Thymus (tissue), 11 donors: ENCODE measurements around the gene GTPBP6. TPM values are rescaled to one million over a fixed set of nuclear protein-coding genes. Genes with fewer than 3 reads are reported as not detected.
"Not testable (repeated sequence)": the region's sequence is repeated elsewhere in the genome, so short reads cannot be mapped to it uniquely, and the experiment has no call there.

Experiments
- DNase-seq, 9 donors: peaks; one replicate each; pipeline ENCODE4 v3.0.0-alpha.2; 2013; ENCODE audit warnings: low spot score in 9 of 9, low read depth in 6 of 9, missing footprints in 1 of 9
- H3K27ac ChIP-seq, 2 donors: one replicate each; pipeline ENCODE4 v1.5.1; 2013; ENCODE audit warnings: control low read depth in 1 of 2, low read depth in 1 of 2, low read length in 1 of 2, mild to moderate bottlenecking in 1 of 2, moderate library complexity in 1 of 2
- H3K27me3 ChIP-seq, 2 donors: one replicate each; pipeline ENCODE4 v1.5.1; 2013; ENCODE audit warnings: low read length in 1 of 2; ENCODE audit not compliant: control insufficient read depth in 2 of 2, insufficient read depth in 1 of 2
- H3K36me3 ChIP-seq, 2 donors: one replicate each; pipeline ENCODE4 v1.5.1; 2013; ENCODE audit warnings: low read length in 1 of 2, mild to moderate bottlenecking in 1 of 2, moderate library complexity in 1 of 2; ENCODE audit not compliant: control insufficient read depth in 2 of 2, insufficient read depth in 2 of 2
- H3K4me1 ChIP-seq, 2 donors: one replicate each; pipeline ENCODE4 v1.5.1; 2013; ENCODE audit warnings: low read length in 2 of 2; ENCODE audit not compliant: control insufficient read depth in 2 of 2, insufficient read depth in 2 of 2
- H3K4me3 ChIP-seq, 2 donors: one replicate each; pipeline ENCODE4 v1.5.1; 2013; ENCODE audit warnings: low read length in 2 of 2, control low read depth in 1 of 2, mild to moderate bottlenecking in 1 of 2
- H3K9me3 ChIP-seq, 2 donors: one replicate each; pipeline ENCODE4 v1.5.1; 2013; ENCODE audit warnings: low read length in 1 of 2, mild to moderate bottlenecking in 1 of 2; ENCODE audit not compliant: control insufficient read depth in 2 of 2, insufficient read depth in 1 of 2
- WGBS: extraction: QIAGEN DNeasy Blood & Tissue Kit; methylation state at CpG from one replicate; pipeline ENCODE4 v1.1.7; 2013; 5-methylcytosine and 5-hydroxymethylcytosine counted together
- polyA plus RNA-seq: library from polyadenylated mRNA; stranded (reverse); fragments of 200-250 nt; gene quantifications from one replicate; pipeline ENCODE4 v1.2.3, GENCODE V29; 2013
- total RNA-seq: library from RNA; stranded (reverse); fragments of 120-200 nt; gene quantifications from one replicate; pipeline ENCODE4 v1.2.4, GENCODE V29; 2013
- donor health status: healthy.

GTPBP6 gene
- total and polyA plus RNA-seq, 2 donors = 26.0 to 64.9 TPM

GRCh38 chrX:281166-281999, 37.2 kb downstream of the GTPBP6 start, which contains the start of gene PLCXD1:
Gene PLCXD1, plus strand, starts transcription at chrX:281381. Its CDS starts 2,807 bp downstream, at chrX:284188.
- Histone ChIP-seq H3K36me3 (peaks cover 4 to 19% of the 10 kb centered on the region in 2 donors), H3K27me3 (peaks cover 7% of the 10 kb centered on the region in 2 donors), H3K4me3 (peak within 1 kb of the TSS; percentile 22 to 25), H3K4me1 (peaks cover 2 to 16% of the 10 kb centered on the region in 2 donors), H3K9me3 (no peaks in the 10 kb centered on the region), H3K27ac (peak within 1 kb of the TSS; percentile 79 to 88)
- DNase-seq = peak in 6 of 9 donors; percentile 23 to 67 (median 32)
- WGBS = 52% methylated on average over 25 of the region's 25 CpGs

GRCh38 chrX:280722-281121, 37.9 kb downstream of the GTPBP6 start:
- not testable (repeated sequence) for DNase-seq, H3K9me3 ChIP-seq, H3K27ac ChIP-seq
- Histone ChIP-seq H3K4me1 (peaks cover 2 to 23% of the 10 kb centered on the region in 2 donors), H3K4me3 (peak overlapping the region in 1 of 2 donors; percentile 25), H3K27me3 (peaks cover 13 to 14% of the 10 kb centered on the region in 2 donors), H3K36me3 (peaks cover 4 to 15% of the 10 kb centered on the region in 2 donors)
- WGBS = 0% methylated on average over 12 of the region's 24 CpGs

GRCh38 chrX:279757-280604, 38.6 kb downstream of the GTPBP6 start:
- Histone ChIP-seq H3K4me3 (peak overlapping the region in 1 of 2 donors; percentile 18), H3K4me1 (peaks cover 7 to 28% of the 10 kb centered on the region in 2 donors)

GRCh38 chrX:276581-277201, 41.9 kb downstream of the GTPBP6 start:
- Histone ChIP-seq H3K4me1 (peaks cover 7 to 23% of the 10 kb centered on the region in 2 donors), H3K9me3 (no peaks in the 10 kb centered on the region), H3K27ac (no peak overlapping the region), H3K4me3 (peak overlapping the region; percentile 44 to 46), H3K36me3 (no peaks in the 10 kb centered on the region), H3K27me3 (peaks cover 18 to 24% of the 10 kb centered on the region in 2 donors)
- DNase-seq = no peak
- WGBS = 3% methylated on average over 49 of the region's 49 CpGs

More at GRCh38 chrX:279757-280604, 38.6 kb downstream of the GTPBP6 start:
- not testable (repeated sequence) for H3K9me3 ChIP-seq, H3K36me3 ChIP-seq
- peak overlapping the region; percentile 11 to 18 for H3K27ac ChIP-seq
- 54% methylated on average over 42 of the region's 45 CpGs for WGBS
- DNase-seq = peak in 1 of 9 donors; percentile 34
- H3K27me3 ChIP-seq = peaks cover 18 to 21% of the 10 kb centered on the region in 2 donors

- H3K27ac ChIP-seq = no peak overlapping the region
- H3K4me1 ChIP-seq = peaks cover 7 to 20% of the 10 kb centered on the region in 2 donors
- H3K4me3 ChIP-seq = peak overlapping the region; percentile 44 to 46
- no peaks in the 10 kb centered on the region for H3K9me3 ChIP-seq
- no peaks in the 10 kb centered on the region for H3K36me3 ChIP-seq
- WGBS = under 1% methylated on average over 36 of the region's 36 CpGs
- peaks cover 18 to 24% of the 10 kb centered on the region in 2 donors for H3K27me3 ChIP-seq
- DNase-seq = peak in 1 of 9 donors; percentile 19
Observed at GRCh38 chrX:275967-276580, 42.5 kb downstream of the GTPBP6 start.

- WGBS = 10% methylated on average over 32 of the region's 32 CpGs
- no peaks in the 10 kb centered on the region for H3K9me3 ChIP-seq
- peaks cover 18 to 24% of the 10 kb centered on the region in 2 donors for H3K27me3 ChIP-seq
- peak overlapping the region; percentile 44 to 46 for H3K4me3 ChIP-seq
- H3K27ac ChIP-seq = peak overlapping the region in 1 of 2 donors; percentile 31
- peaks cover 7 to 20% of the 10 kb centered on the region in 2 donors for H3K4me1 ChIP-seq
- DNase-seq = no peak
- no peaks in the 10 kb centered on the region for H3K36me3 ChIP-seq
Observed at GRCh38 chrX:275476-275966, 43.1 kb downstream of the GTPBP6 start.

- Histone ChIP-seq H3K9me3 (no peaks in the 10 kb centered on the region), H3K27me3 (peaks cover 18 to 24% of the 10 kb centered on the region in 2 donors), H3K4me1 (peaks cover 7 to 20% of the 10 kb centered on the region in 2 donors), H3K4me3 (no peak overlapping the region), H3K27ac (no peak overlapping the region), H3K36me3 (no peaks in the 10 kb centered on the region)
- 16% methylated on average over 16 of the region's 16 CpGs for WGBS
- no peak for DNase-seq
Observed at GRCh38 chrX:274904-275475, 43.6 kb downstream of the GTPBP6 start.

GRCh38 chrX:270848-271367, 47.7 kb downstream of the GTPBP6 start:
- H3K36me3 ChIP-seq = no peaks in the 10 kb centered on the region
- peaks cover 0 to 3% of the 10 kb centered on the region in 2 donors for H3K9me3 ChIP-seq
- peaks cover 5 to 8% of the 10 kb centered on the region in 2 donors for H3K4me1 ChIP-seq
- DNase-seq = no peak
- WGBS = 85% methylated on average over 21 of the region's 21 CpGs
- H3K27me3 ChIP-seq = peaks cover 7 to 12% of the 10 kb centered on the region in 2 donors
- no peak overlapping the region for H3K4me3 ChIP-seq
- H3K27ac ChIP-seq = no peak overlapping the region
